Thymus (tissue), 11 donors: ENCODE measurements around the gene RIMKLA. TPM values are rescaled to one million over a fixed set of nuclear protein-coding genes. Genes with fewer than 3 reads are reported as not detected.
A peak's percentile ranks its signal among the peaks of the same experiment; 100 is the strongest.

Experiments
- DNase-seq, 9 donors: peaks; one replicate each; pipeline ENCODE4 v3.0.0-alpha.2; 2013; ENCODE audit warnings: low spot score in 9 of 9, low read depth in 6 of 9, missing footprints in 1 of 9
- H3K27ac ChIP-seq, 2 donors: one replicate each; pipeline ENCODE4 v1.5.1; 2013; ENCODE audit warnings: control low read depth in 1 of 2, low read depth in 1 of 2, low read length in 1 of 2, mild to moderate bottlenecking in 1 of 2, moderate library complexity in 1 of 2
- H3K27me3 ChIP-seq, 2 donors: one replicate each; pipeline ENCODE4 v1.5.1; 2013; ENCODE audit warnings: low read length in 1 of 2; ENCODE audit not compliant: control insufficient read depth in 2 of 2, insufficient read depth in 1 of 2
- H3K36me3 ChIP-seq, 2 donors: one replicate each; pipeline ENCODE4 v1.5.1; 2013; ENCODE audit warnings: low read length in 1 of 2, mild to moderate bottlenecking in 1 of 2, moderate library complexity in 1 of 2; ENCODE audit not compliant: control insufficient read depth in 2 of 2, insufficient read depth in 2 of 2
- H3K4me1 ChIP-seq, 2 donors: one replicate each; pipeline ENCODE4 v1.5.1; 2013; ENCODE audit warnings: low read length in 2 of 2; ENCODE audit not compliant: control insufficient read depth in 2 of 2, insufficient read depth in 2 of 2
- H3K4me3 ChIP-seq, 2 donors: one replicate each; pipeline ENCODE4 v1.5.1; 2013; ENCODE audit warnings: low read length in 2 of 2, control low read depth in 1 of 2, mild to moderate bottlenecking in 1 of 2
- H3K9me3 ChIP-seq, 2 donors: one replicate each; pipeline ENCODE4 v1.5.1; 2013; ENCODE audit warnings: low read length in 1 of 2, mild to moderate bottlenecking in 1 of 2; ENCODE audit not compliant: control insufficient read depth in 2 of 2, insufficient read depth in 1 of 2
- WGBS: extraction: QIAGEN DNeasy Blood & Tissue Kit; methylation state at CpG from one replicate; pipeline ENCODE4 v1.1.7; 2013; 5-methylcytosine and 5-hydroxymethylcytosine counted together
- polyA plus RNA-seq: library from polyadenylated mRNA; stranded (reverse); fragments of 200-250 nt; gene quantifications from one replicate; pipeline ENCODE4 v1.2.3, GENCODE V29; 2013
- total RNA-seq: library from RNA; stranded (reverse); fragments of 120-200 nt; gene quantifications from one replicate; pipeline ENCODE4 v1.2.4, GENCODE V29; 2013
- donor health status: healthy.

RIMKLA gene
- total and polyA plus RNA-seq, 2 donors: 0.14 to 0.19 TPM

DNA sequence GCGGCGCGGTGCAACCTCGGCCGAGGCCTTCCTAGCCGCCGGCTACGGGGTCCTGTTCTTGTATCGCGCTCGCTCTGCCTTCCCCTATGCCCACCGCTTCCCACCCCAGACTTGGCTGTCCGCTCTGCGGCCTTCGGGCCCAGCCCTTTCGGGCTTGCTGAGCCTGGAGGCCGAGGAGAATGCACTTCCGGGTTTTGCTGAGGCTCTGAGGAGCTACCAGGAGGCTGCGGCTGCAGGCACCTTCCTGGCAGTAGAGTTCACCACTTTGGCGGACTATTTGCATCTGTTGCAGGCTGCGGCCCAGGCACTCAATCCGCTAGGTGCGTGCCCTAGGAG, 76.1 kb downstream of the RIMKLA start:
- WGBS: 1% methylated on average over 23 of the region's 23 CpGs
- H3K4me1 ChIP-seq: peaks cover 11 to 16% of the 10 kb centered on the region in 2 donors
- no peaks in the 10 kb centered on the region for H3K27me3 ChIP-seq

DNA sequence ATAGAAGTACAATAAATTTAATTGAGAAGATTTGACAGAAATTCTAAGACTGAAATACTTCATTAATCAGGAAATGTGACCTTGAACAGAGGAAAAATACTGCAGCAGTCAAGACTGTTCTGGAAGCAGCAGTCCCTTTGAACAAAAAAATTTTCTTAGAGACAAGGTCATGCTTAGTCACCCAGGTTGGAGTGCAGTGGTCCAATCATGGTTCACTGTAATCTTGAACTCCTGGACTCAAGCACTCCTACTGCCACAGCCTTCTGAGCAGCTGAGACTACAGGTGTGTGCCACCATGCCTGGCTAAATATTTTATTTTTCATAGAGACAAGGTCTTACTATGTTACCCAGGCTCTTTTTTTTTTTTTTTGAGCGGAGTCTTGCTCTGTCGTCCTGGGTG, 80.6 kb downstream of the RIMKLA start:
- peaks cover 0 to 8% of the 10 kb centered on the region in 2 donors for H3K27me3 ChIP-seq
- peaks cover 0 to 3% of the 10 kb centered on the region in 2 donors for H3K9me3 ChIP-seq
- H3K4me3 ChIP-seq: no peak overlapping the region
- 100% methylated on average over 2 of the region's 2 CpGs for WGBS
- H3K4me1 ChIP-seq: peaks cover 18 to 20% of the 10 kb centered on the region in 2 donors
- H3K36me3 ChIP-seq: peaks cover 4 to 31% of the 10 kb centered on the region in 2 donors
- DNase-seq: no peak
- H3K27ac ChIP-seq: no peak overlapping the region

More for the DNA sequence above, 76.1 kb downstream of the RIMKLA start:
- H3K36me3 ChIP-seq: peaks cover 4 to 31% of the 10 kb centered on the region in 2 donors
- DNase-seq: peak in 8 of 9 donors; percentile 42 to 85 (median 62)
- peak overlapping the region; percentile 95 to 97 for H3K27ac ChIP-seq
- peak overlapping the region; percentile 58 to 89 for H3K4me3 ChIP-seq
- H3K9me3 ChIP-seq: peaks cover 0 to 7% of the 10 kb centered on the region in 2 donors

DNA sequence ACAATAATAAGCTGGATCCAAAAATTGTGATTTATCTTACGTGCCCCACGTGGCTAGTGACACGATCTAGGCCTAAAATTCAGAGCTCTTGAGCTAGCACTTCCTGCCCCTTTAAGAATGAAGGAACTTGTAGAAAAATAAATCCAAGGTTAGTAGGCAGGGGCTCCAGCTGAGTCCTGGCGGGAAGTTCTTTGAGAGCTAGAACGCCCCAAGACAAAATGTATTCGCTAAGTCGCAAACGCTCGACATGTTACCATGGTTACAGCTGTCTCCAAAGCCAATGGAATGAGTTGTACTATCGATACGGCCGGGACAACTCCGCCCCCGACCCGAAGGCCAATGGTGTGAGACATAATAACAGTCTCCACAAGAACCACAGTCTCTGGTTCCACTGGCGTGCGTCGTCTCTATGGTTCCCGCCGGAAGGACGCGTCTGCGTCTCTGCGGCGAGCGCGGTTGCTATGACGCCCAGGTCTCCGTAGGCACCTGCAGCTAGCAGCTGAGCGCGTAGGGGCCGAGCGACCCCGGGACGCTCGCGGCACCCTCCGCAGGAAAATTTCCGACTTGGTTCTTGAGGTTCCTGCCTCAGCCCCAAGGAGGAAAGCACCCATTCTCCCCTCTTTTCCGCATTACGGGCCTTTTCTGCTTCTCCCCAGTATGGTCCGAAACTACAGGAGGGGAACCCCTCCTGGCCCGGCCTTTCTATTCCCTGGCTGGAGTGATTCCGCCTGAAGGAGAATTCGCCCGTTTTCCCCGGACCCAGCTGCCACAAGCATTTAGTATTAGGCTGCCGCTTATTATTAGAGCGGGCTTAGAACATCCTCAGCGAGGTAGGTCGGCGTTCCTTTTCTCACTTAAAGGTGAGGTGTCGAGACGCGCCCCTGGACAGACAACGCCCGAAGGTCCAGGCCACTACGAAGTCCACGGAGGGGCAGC, 82.5 kb downstream of the RIMKLA start, which contains the start of gene CCDC30:
CCDC30 (plus strand) TSS at position 459 of the 936 bp plus-strand sequence. CDS start 17,266 bp downstream, outside the sequence.
- Histone ChIP-seq H3K27me3 (peaks cover 0 to 8% of the 10 kb centered on the region in 2 donors), H3K4me1 (peaks cover 9 to 10% of the 10 kb centered on the region in 2 donors), H3K4me3 (peak within 1 kb of the TSS; percentile 53 to 60), H3K9me3 (no peaks in the 10 kb centered on the region), H3K36me3 (peaks cover 4 to 27% of the 10 kb centered on the region in 2 donors), H3K27ac (peak within 1 kb of the TSS; percentile 43 to 51)
- 3% methylated on average over 59 of the region's 59 CpGs for WGBS
- DNase-seq: peak; percentile 91 to 98 (median 94)

DNA sequence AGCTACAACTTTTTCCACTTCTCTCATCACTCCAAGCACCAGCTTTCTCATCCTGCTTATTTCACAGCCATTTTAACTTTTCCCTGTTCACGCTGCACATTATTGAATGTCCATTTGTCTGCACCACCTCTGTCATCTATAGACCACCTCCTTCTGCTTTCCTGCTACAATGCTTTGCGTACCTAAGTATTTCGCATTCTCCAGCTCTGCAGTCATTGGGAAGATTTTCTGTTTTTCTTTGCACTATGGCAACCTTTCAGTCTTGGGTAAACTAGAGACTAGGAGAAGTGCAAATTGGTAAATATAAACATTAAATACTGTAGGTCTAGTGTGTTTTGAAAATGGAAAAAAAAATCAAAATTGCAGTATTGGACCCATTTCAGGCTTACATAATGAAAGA, 83.3 kb downstream of the RIMKLA start:
- Histone ChIP-seq H3K27me3 (peaks cover 0 to 8% of the 10 kb centered on the region in 2 donors), H3K27ac (no peak overlapping the region), H3K36me3 (peaks cover 4 to 21% of the 10 kb centered on the region in 2 donors), H3K9me3 (no peaks in the 10 kb centered on the region), H3K4me3 (peak overlapping the region in 1 of 2 donors; percentile 53), H3K4me1 (peaks cover 9 to 10% of the 10 kb centered on the region in 2 donors)
- DNase-seq: no peak
- WGBS: 97% methylated on average over 3 of the region's 3 CpGs

DNA sequence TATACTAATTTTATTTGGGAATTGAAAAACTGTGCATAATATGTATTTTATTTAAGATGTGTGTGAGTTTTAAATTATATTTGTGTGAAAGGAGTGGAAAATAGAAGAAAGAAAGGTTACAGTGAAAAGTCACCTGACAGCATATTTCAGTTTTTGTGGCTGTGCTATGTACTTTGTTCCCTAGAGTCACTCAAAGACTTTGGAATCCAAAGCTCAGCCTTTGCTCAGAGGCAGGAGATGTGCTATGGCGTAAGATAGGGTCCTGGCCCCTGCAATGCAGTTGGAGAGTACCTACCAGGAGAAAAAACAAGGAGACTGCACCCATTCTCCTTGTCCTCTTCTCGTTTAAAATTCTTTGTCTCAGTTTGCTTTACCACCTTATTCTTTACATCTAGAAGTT, 85.4 kb downstream of the RIMKLA start:
- Histone ChIP-seq H3K4me1 (peaks cover 9 to 10% of the 10 kb centered on the region in 2 donors), H3K9me3 (no peaks in the 10 kb centered on the region), H3K4me3 (no peak overlapping the region), H3K27ac (no peak overlapping the region), H3K36me3 (no peaks in the 10 kb centered on the region), H3K27me3 (peaks cover 0 to 8% of the 10 kb centered on the region in 2 donors)
- 95% methylated on average over 2 of the region's 2 CpGs for WGBS
- DNase-seq: no peak

DNA sequence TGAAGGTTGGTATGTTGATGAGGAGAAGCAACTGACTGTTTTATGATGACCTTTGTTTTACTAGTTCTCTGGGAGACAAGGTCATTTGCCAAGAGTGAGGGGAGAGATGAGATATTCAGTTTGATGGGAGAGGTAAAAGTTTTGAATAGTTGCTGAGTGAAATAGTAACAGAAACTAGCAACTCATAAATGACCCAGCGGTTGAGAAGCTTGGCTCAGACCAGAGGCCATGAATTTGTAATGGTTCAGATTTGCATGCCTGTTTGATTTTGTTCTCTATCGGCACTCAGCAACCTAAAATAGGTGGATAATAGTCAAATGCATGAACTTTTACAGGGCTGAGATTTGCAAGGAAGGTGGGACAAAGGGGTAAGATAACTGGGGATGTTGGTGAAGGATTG, 89.1 kb downstream of the RIMKLA start:
- Histone ChIP-seq H3K4me1 (no peaks in the 10 kb centered on the region), H3K27ac (no peak overlapping the region), H3K36me3 (no peaks in the 10 kb centered on the region), H3K9me3 (no peaks in the 10 kb centered on the region), H3K4me3 (no peak overlapping the region), H3K27me3 (no peaks in the 10 kb centered on the region)
- WGBS: 98% methylated on average over 2 of the region's 2 CpGs
- no peak for DNase-seq

Other genes with a start within 250 kb of the RIMKLA start
- gene GUCA2B, start 227.4 kb upstream of the RIMKLA start, total RNA-seq: 0.28 TPM
- gene GUCA2B, start 227.4 kb upstream of the RIMKLA start, polyA plus RNA-seq: 0.84 TPM
- 0.57 TPM for gene GUCA2A, start 216.0 kb upstream of the RIMKLA start, total RNA-seq
- 3.2 TPM for gene GUCA2A, start 216.0 kb upstream of the RIMKLA start, polyA plus RNA-seq
- gene FOXJ3, start 45.6 kb upstream of the RIMKLA start, total RNA-seq: 20.8 TPM
- 19.7 TPM for gene FOXJ3, start 45.6 kb upstream of the RIMKLA start, polyA plus RNA-seq
- 1.4 TPM for gene ZMYND12, start 75.2 kb downstream of the RIMKLA start, total RNA-seq
- 3.2 TPM for gene ZMYND12, start 75.2 kb downstream of the RIMKLA start, polyA plus RNA-seq
- gene PPCS, start 75.8 kb downstream of the RIMKLA start, total RNA-seq: 49.8 TPM
- 125 TPM for gene PPCS, start 75.8 kb downstream of the RIMKLA start, polyA plus RNA-seq
- 1.9 TPM for gene CCDC30, start 82.5 kb downstream of the RIMKLA start, total RNA-seq
- gene CCDC30, start 82.5 kb downstream of the RIMKLA start, polyA plus RNA-seq: 1.6 TPM